ENCODE results near the gene SEMA6B. TPM values are rescaled to one million over a fixed set of nuclear protein-coding genes. Genes with fewer than 3 reads are reported as not detected.

SEMA6B gene
- polyA plus RNA-seq, 1 donor from 2014 or later, result 21.6 TPM

DNA sequence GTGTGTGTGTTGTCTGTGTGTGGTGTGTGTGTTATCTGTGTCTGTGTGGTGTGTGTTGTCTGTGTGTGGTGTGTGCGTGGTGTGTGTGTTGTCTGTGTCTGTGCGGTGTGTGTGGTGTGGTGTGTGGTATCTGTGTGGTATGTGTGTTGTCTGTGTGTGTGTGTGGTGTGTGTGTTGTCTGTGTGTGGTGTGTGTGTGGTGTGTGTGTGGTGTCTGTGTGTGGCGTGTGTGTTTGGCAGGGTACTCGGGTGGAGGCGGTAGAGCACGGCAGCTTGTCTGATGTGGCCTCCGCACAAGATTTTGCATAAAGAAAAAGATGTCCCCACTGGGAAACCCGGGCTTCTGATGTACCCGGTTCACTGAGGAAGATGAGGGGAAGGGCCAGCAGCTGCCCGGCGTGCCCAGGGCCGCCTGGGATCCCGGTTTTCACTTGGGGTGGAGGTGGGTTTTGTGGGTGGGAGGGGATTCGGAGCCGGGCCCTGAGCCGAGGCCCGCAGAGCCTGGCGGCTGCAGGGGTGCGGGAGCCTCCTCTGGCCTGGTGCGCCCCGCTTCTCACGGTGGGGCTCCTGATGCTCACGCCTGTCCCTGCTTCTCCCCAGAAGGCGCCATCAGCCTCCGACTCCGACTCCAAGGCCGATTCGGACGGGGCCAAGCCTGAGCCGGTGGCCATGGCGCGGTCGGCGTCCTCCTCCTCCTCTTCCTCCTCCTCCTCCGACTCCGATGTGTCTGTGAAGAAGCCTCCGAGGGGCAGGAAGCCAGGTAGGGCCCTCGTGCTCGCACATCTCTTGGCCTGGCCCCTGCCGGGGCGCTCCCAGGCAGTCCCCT lies 66.2 kb downstream of the SEMA6B start:
- H3F3A ChIP-seq (ENCODE audit: insufficient read depth, low read length, poor library complexity, severe bottlenecking), result no peaks in the 10 kb centered on the region
- no peaks in the 10 kb centered on the region for H3K79me2 ChIP-seq (replicated peaks; ENCODE audit: insufficient read depth, low read length)
- H3K36me3 ChIP-seq (ENCODE audit: insufficient read depth, low read length), result no peaks in the 10 kb centered on the region
- no peak overlapping the region for H2AFZ ChIP-seq (ENCODE audit: low read depth, low read length)
- no peaks in the 10 kb centered on the region for H3K9me2 ChIP-seq (ENCODE audit: insufficient read depth, low read length)
- TF ChIP-seq POLR2AphosphoS5 (IDR thresholded peaks at IDR 0.05), result no peak
- no peak for TF ChIP-seq EZH2 (IDR thresholded peaks at IDR 0.05; ENCODE audit: borderline replicate concordance, insufficient read depth, low read length, poor library complexity, severe bottlenecking)
- TF ChIP-seq, protein P1, sequence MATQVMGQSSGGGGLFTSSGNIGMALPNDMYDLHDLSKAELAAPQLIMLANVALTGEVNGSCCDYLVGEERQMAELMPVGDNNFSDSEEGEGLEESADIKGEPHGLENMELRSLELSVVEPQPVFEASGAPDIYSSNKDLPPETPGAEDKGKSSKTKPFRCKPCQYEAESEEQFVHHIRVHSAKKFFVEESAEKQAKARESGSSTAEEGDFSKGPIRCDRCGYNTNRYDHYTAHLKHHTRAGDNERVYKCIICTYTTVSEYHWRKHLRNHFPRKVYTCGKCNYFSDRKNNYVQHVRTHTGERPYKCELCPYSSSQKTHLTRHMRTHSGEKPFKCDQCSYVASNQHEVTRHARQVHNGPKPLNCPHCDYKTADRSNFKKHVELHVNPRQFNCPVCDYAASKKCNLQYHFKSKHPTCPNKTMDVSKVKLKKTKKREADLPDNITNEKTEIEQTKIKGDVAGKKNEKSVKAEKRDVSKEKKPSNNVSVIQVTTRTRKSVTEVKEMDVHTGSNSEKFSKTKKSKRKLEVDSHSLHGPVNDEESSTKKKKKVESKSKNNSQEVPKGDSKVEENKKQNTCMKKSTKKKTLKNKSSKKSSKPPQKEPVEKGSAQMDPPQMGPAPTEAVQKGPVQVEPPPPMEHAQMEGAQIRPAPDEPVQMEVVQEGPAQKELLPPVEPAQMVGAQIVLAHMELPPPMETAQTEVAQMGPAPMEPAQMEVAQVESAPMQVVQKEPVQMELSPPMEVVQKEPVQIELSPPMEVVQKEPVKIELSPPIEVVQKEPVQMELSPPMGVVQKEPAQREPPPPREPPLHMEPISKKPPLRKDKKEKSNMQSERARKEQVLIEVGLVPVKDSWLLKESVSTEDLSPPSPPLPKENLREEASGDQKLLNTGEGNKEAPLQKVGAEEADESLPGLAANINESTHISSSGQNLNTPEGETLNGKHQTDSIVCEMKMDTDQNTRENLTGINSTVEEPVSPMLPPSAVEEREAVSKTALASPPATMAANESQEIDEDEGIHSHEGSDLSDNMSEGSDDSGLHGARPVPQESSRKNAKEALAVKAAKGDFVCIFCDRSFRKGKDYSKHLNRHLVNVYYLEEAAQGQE (IDR thresholded peaks at IDR 0.05; ENCODE audit: borderline replicate concordance), result no peak
- no peak for TF ChIP-seq EP300 (conservative IDR thresholded peaks at IDR 0.05; ENCODE audit: poor library complexity, severe bottlenecking)
- no peak for TF ChIP-seq SMC3 (conservative IDR thresholded peaks at IDR 0.05; ENCODE audit: poor library complexity)
- no peak for TF ChIP-seq MXI1 (conservative IDR thresholded peaks at IDR 0.05; ENCODE audit: poor library complexity, severe bottlenecking)
- TF ChIP-seq, protein P2, sequence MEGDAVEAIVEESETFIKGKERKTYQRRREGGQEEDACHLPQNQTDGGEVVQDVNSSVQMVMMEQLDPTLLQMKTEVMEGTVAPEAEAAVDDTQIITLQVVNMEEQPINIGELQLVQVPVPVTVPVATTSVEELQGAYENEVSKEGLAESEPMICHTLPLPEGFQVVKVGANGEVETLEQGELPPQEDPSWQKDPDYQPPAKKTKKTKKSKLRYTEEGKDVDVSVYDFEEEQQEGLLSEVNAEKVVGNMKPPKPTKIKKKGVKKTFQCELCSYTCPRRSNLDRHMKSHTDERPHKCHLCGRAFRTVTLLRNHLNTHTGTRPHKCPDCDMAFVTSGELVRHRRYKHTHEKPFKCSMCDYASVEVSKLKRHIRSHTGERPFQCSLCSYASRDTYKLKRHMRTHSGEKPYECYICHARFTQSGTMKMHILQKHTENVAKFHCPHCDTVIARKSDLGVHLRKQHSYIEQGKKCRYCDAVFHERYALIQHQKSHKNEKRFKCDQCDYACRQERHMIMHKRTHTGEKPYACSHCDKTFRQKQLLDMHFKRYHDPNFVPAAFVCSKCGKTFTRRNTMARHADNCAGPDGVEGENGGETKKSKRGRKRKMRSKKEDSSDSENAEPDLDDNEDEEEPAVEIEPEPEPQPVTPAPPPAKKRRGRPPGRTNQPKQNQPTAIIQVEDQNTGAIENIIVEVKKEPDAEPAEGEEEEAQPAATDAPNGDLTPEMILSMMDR (IDR thresholded peaks at IDR 0.05; ENCODE audit: poor library complexity, severe bottlenecking), result no peak
- TF ChIP-seq TAF1 (IDR thresholded peaks at IDR 0.05; ENCODE audit: low read depth), result no peak
- no peak overlapping the region for H3K4me2 ChIP-seq (ENCODE audit: low read length)
- H3K4me3 ChIP-seq (ENCODE audit: low read length), result no peak overlapping the region
- H3K9me3 ChIP-seq (ENCODE audit: low read length), result no peaks in the 10 kb centered on the region
- H3K9ac ChIP-seq (ENCODE audit: low read length), result no peak overlapping the region
- no peaks in the 10 kb centered on the region for H4K20me1 ChIP-seq (ENCODE audit: insufficient read depth)
- no peak overlapping the region for H3K27ac ChIP-seq (ENCODE audit: low read length)
- H3K27me3 ChIP-seq (ENCODE audit: insufficient read depth, low read depth, low read length), result no peaks in the 10 kb centered on the region

Other genes starting within 250 kb of the SEMA6B start
- gene STAP2, start 220.9 kb downstream of the SEMA6B start, polyA plus RNA-seq, result 0.16 and 0.62 TPM in 2 replicates
- 34.8 and 37.0 TPM in 2 replicates for gene MPND, start 216.1 kb downstream of the SEMA6B start, polyA plus RNA-seq
- gene SH3GL1, start 159.1 kb downstream of the SEMA6B start, polyA plus RNA-seq, result 25.2 and 28.6 TPM in 2 replicates
- gene CHAF1A, start 157.0 kb downstream of the SEMA6B start, polyA plus RNA-seq, result 3.1 and 9.4 TPM in 2 replicates
- 102 and 122 TPM in 2 replicates for gene UBXN6, start 101.9 kb downstream of the SEMA6B start, polyA plus RNA-seq
- 79.7 and 89.1 TPM in 2 replicates for gene HDGFL2, start 87.4 kb downstream of the SEMA6B start, polyA plus RNA-seq
- gene PLIN4, start 41.2 kb downstream of the SEMA6B start, polyA plus RNA-seq, result not detected in 2 replicates
- 1.0 and 1.3 TPM in 2 replicates for gene PLIN5, start 24.5 kb downstream of the SEMA6B start, polyA plus RNA-seq
- not detected in 2 replicates for gene LRG1, start 19.6 kb downstream of the SEMA6B start, polyA plus RNA-seq
- gene TNFAIP8L1, start 79.8 kb upstream of the SEMA6B start, polyA plus RNA-seq, result 0.99 and 1.6 TPM in 2 replicates
- 73.2 and 92.7 TPM in 2 replicates for gene MYDGF, start 110.7 kb upstream of the SEMA6B start, polyA plus RNA-seq
- gene DPP9, start 164.2 kb upstream of the SEMA6B start, polyA plus RNA-seq, result 11.7 and 34.9 TPM in 2 replicates
- 8.7 and 9.4 TPM in 2 replicates for gene FEM1A, start 232.1 kb upstream of the SEMA6B start, polyA plus RNA-seq

All from neural cell (in vitro differentiated cells).